ENCODE measurements around the gene PSORS1C1.

Gene PSORS1C1

GRCh38 chr6:31086788-31087440, 27.7 kb upstream of the PSORS1C1 start:
- H3K4me3 ChIP-seq (ENCODE audit: low read length) = no peak overlapping the region
- no peaks in the 10 kb centered on the region for H3K9me3 ChIP-seq (ENCODE audit: low read length)
- no peaks in the 10 kb centered on the region for H3K4me1 ChIP-seq (ENCODE audit: insufficient read depth, low read length)
- H3K36me3 ChIP-seq (ENCODE audit: insufficient read depth, low read length) = no peaks in the 10 kb centered on the region
- no peak overlapping the region for H2AFZ ChIP-seq (ENCODE audit: low read depth, low read length)
- no peaks in the 10 kb centered on the region for H3K27me3 ChIP-seq (ENCODE audit: insufficient read depth, low read length)

- Histone ChIP-seq H2AFZ (ENCODE audit: low read depth, low read length) (no peak overlapping the region), H3K4me1 (ENCODE audit: insufficient read depth, low read length) (no peaks in the 10 kb centered on the region), H3K36me3 (ENCODE audit: insufficient read depth, low read length) (no peaks in the 10 kb centered on the region), H3K4me3 (ENCODE audit: low read length) (no peak overlapping the region), H3K9me3 (ENCODE audit: low read length) (no peaks in the 10 kb centered on the region), H3K27me3 (ENCODE audit: insufficient read depth, low read length) (no peaks in the 10 kb centered on the region)
These were observed 27.0 kb upstream of the PSORS1C1 start for GRCh38 chr6:31087494-31088089.

GRCh38 chr6:31090275-31090972, 24.2 kb upstream of the PSORS1C1 start:
- peaks cover 2% of the 10 kb centered on the region for H3K4me1 ChIP-seq (ENCODE audit: insufficient read depth, low read length)
- no peaks in the 10 kb centered on the region for H3K36me3 ChIP-seq (ENCODE audit: insufficient read depth, low read length)
- no peak overlapping the region for H2AFZ ChIP-seq (ENCODE audit: low read depth, low read length)
- no peaks in the 10 kb centered on the region for H3K27me3 ChIP-seq (ENCODE audit: insufficient read depth, low read length)
- H3K4me3 ChIP-seq (ENCODE audit: low read length) = no peak overlapping the region
- H3K9me3 ChIP-seq (ENCODE audit: low read length) = no peaks in the 10 kb centered on the region

- no peak overlapping the region for H2AFZ ChIP-seq (ENCODE audit: low read depth, low read length)
- H3K4me3 ChIP-seq (ENCODE audit: low read length) = no peak overlapping the region
- H3K4me1 ChIP-seq (ENCODE audit: insufficient read depth, low read length) = peaks cover 2% of the 10 kb centered on the region
- H3K36me3 ChIP-seq (ENCODE audit: insufficient read depth, low read length) = no peaks in the 10 kb centered on the region
- no peaks in the 10 kb centered on the region for H3K9me3 ChIP-seq (ENCODE audit: low read length)
- peaks cover 3% of the 10 kb centered on the region for H3K27me3 ChIP-seq (ENCODE audit: insufficient read depth, low read length)
These were observed 23.6 kb upstream of the PSORS1C1 start for GRCh38 chr6:31090973-31091364.

GRCh38 chr6:31091680-31092079, 22.9 kb upstream of the PSORS1C1 start:
- no peaks in the 10 kb centered on the region for H3K36me3 ChIP-seq (ENCODE audit: insufficient read depth, low read length)
- H3K4me1 ChIP-seq (ENCODE audit: insufficient read depth, low read length) = peaks cover 2% of the 10 kb centered on the region
- no peaks in the 10 kb centered on the region for H3K9me3 ChIP-seq (ENCODE audit: low read length)
- H3K4me3 ChIP-seq (ENCODE audit: low read length) = no peak overlapping the region
- no peak overlapping the region for H2AFZ ChIP-seq (ENCODE audit: low read depth, low read length)
- peaks cover 4% of the 10 kb centered on the region for H3K27me3 ChIP-seq (ENCODE audit: insufficient read depth, low read length)

GRCh38 chr6:31092238-31092637, 22.4 kb upstream of the PSORS1C1 start:
- no peak overlapping the region for H2AFZ ChIP-seq (ENCODE audit: low read depth, low read length)

GRCh38 chr6:31092769-31093505, 21.7 kb upstream of the PSORS1C1 start:
- Histone ChIP-seq H3K36me3 (ENCODE audit: insufficient read depth, low read length) (no peaks in the 10 kb centered on the region), H3K27me3 (ENCODE audit: insufficient read depth, low read length) (peaks cover 4% of the 10 kb centered on the region), H2AFZ (ENCODE audit: low read depth, low read length) (no peak overlapping the region), H3K9me3 (ENCODE audit: low read length) (no peaks in the 10 kb centered on the region), H3K4me3 (ENCODE audit: low read length) (no peak overlapping the region), H3K4me1 (ENCODE audit: insufficient read depth, low read length) (peaks cover 2% of the 10 kb centered on the region)

More at GRCh38 chr6:31092238-31092637, 22.4 kb upstream of the PSORS1C1 start:
- Histone ChIP-seq H3K4me1 (ENCODE audit: insufficient read depth, low read length) (peaks cover 2% of the 10 kb centered on the region), H3K36me3 (ENCODE audit: insufficient read depth, low read length) (no peaks in the 10 kb centered on the region), H3K9me3 (ENCODE audit: low read length) (no peaks in the 10 kb centered on the region), H3K27me3 (ENCODE audit: insufficient read depth, low read length) (peaks cover 4% of the 10 kb centered on the region), H3K4me3 (ENCODE audit: low read length) (no peak overlapping the region)

- no peak overlapping the region for H2AFZ ChIP-seq (ENCODE audit: low read depth, low read length)
- H3K4me1 ChIP-seq (ENCODE audit: insufficient read depth, low read length) = peaks cover 2% of the 10 kb centered on the region
- H3K27me3 ChIP-seq (ENCODE audit: insufficient read depth, low read length) = peaks cover 4% of the 10 kb centered on the region
- no peaks in the 10 kb centered on the region for H3K36me3 ChIP-seq (ENCODE audit: insufficient read depth, low read length)
- H3K9me3 ChIP-seq (ENCODE audit: low read length) = no peaks in the 10 kb centered on the region
- no peak overlapping the region for H3K4me3 ChIP-seq (ENCODE audit: low read length)
These were observed 20.2 kb upstream of the PSORS1C1 start for GRCh38 chr6:31094389-31094881.

GRCh38 chr6:31096215-31096614, 18.4 kb upstream of the PSORS1C1 start:
- Histone ChIP-seq H2AFZ (ENCODE audit: low read depth, low read length) (no peak overlapping the region), H3K36me3 (ENCODE audit: insufficient read depth, low read length) (no peaks in the 10 kb centered on the region), H3K4me3 (ENCODE audit: low read length) (no peak overlapping the region), H3K27me3 (ENCODE audit: insufficient read depth, low read length) (peaks cover 4% of the 10 kb centered on the region), H3K9me3 (ENCODE audit: low read length) (no peaks in the 10 kb centered on the region), H3K4me1 (ENCODE audit: insufficient read depth, low read length) (peaks cover 2% of the 10 kb centered on the region)

GRCh38 chr6:31096656-31097055, 17.9 kb upstream of the PSORS1C1 start:
- no peak overlapping the region for H3K4me3 ChIP-seq (ENCODE audit: low read length)
- peaks cover 4% of the 10 kb centered on the region for H3K27me3 ChIP-seq (ENCODE audit: insufficient read depth, low read length)
- H2AFZ ChIP-seq (ENCODE audit: low read depth, low read length) = no peak overlapping the region
- no peaks in the 10 kb centered on the region for H3K36me3 ChIP-seq (ENCODE audit: insufficient read depth, low read length)
- H3K9me3 ChIP-seq (ENCODE audit: low read length) = no peaks in the 10 kb centered on the region
- peaks cover 2% of the 10 kb centered on the region for H3K4me1 ChIP-seq (ENCODE audit: insufficient read depth, low read length)

- Histone ChIP-seq H2AFZ (ENCODE audit: low read depth, low read length) (no peak overlapping the region), H3K9me3 (ENCODE audit: low read length) (no peaks in the 10 kb centered on the region), H3K4me1 (ENCODE audit: insufficient read depth, low read length) (no peaks in the 10 kb centered on the region), H3K27me3 (ENCODE audit: insufficient read depth, low read length) (peaks cover 4% of the 10 kb centered on the region), H3K36me3 (ENCODE audit: insufficient read depth, low read length) (no peaks in the 10 kb centered on the region), H3K4me3 (ENCODE audit: low read length) (no peak overlapping the region)
These were observed 16.1 kb upstream of the PSORS1C1 start for GRCh38 chr6:31098449-31098938.

GRCh38 chr6:31103136-31103535, 11.5 kb upstream of the PSORS1C1 start:
- no peak overlapping the region for H3K4me3 ChIP-seq (ENCODE audit: low read length)
- peaks cover 2% of the 10 kb centered on the region for H3K27me3 ChIP-seq (ENCODE audit: insufficient read depth, low read length)
- H3K9me3 ChIP-seq (ENCODE audit: low read length) = no peaks in the 10 kb centered on the region
- H2AFZ ChIP-seq (ENCODE audit: low read depth, low read length) = no peak overlapping the region
- no peaks in the 10 kb centered on the region for H3K36me3 ChIP-seq (ENCODE audit: insufficient read depth, low read length)
- no peaks in the 10 kb centered on the region for H3K4me1 ChIP-seq (ENCODE audit: insufficient read depth, low read length)

- H3K4me1 ChIP-seq (ENCODE audit: insufficient read depth, low read length) = no peaks in the 10 kb centered on the region
- H3K36me3 ChIP-seq (ENCODE audit: insufficient read depth, low read length) = no peaks in the 10 kb centered on the region
- no peak overlapping the region for H3K4me3 ChIP-seq (ENCODE audit: low read length)
- peaks cover 12% of the 10 kb centered on the region for H3K27me3 ChIP-seq (ENCODE audit: insufficient read depth, low read length)
- no peak overlapping the region for H2AFZ ChIP-seq (ENCODE audit: low read depth, low read length)
- no peaks in the 10 kb centered on the region for H3K9me3 ChIP-seq (ENCODE audit: low read length)
These were observed 7.5 kb upstream of the PSORS1C1 start for GRCh38 chr6:31107052-31107451.

Data from neuron (in vitro differentiated cells).